Omental fat pad (tissue), 4 donors: ENCODE measurements around the gene CLSTN2. TPM values are rescaled to one million over a fixed set of nuclear protein-coding genes. Genes with fewer than 3 reads are reported as not detected.

Experiments
- ATAC-seq: fragments of 150-250 bp; one replicate; pipeline ENCODE4 v1.9.1; 2016; ENCODE audit warnings: mild to moderate bottlenecking, moderate library complexity; ENCODE audit not compliant: low FRiP score
- DNase-seq: peaks from one replicate; pipeline ENCODE4 v3.0.0-alpha.2; 2019; ENCODE audit warnings: low spot score
- CTCF ChIP-seq, 3 donors: fragments of 450-650 bp; IDR thresholded peaks; one replicate each; pipeline ENCODE4 v1.5.1; 2016 to 2017; ENCODE audit warnings: antibody characterized with exemption in 3 of 3, mild to moderate bottlenecking in 3 of 3, moderate library complexity in 2 of 3
- total RNA-seq, 4 donors: library from RNA; depleted of rRNA; stranded (reverse); fragments of >200 nt; gene quantifications; one replicate each; pipeline ENCODE4 v1.1.0, GENCODE V29; 2016

The CLSTN2 gene
- total RNA-seq, 4 donors from 2014 or later, result 20.0 to 40.5 (median 37.8) TPM

- DNase-seq (no peak), ATAC-seq (no peak)
- no peak for TF ChIP-seq CTCF (IDR thresholded peaks at IDR 0.05)
Measured at GRCh38 chr3:140164156-140164555, 229.2 kb downstream of the CLSTN2 start.

DNA sequence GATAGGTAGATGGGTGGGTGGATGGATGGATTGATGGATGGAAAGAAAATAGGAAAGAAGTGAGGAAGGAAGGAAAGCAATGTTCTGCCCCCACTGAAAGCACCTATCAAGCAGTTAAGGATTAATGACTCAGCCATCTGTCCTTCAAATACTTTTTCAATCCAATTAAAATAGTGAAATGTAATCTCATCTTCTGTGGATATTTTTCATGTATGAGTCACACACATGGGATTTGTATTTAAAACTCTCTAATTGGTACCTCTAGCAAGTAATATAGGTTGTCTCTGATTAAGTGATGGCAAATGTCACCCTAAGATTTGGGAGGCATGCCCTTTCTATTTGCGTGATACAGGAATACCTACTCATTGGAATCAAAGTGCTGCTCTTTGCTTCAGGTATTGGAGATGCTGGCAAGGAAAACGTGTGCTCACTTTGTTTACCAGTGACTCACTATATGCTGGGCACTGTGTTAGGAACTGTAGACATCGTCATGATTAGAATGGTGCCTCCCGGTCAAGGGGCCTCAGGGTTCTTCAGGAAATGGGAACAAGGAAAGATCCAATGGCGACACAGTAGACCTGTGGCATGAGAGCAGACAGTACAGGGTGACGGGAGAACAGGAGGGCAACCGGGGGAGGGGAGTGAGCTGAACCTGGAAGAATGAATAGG, 230.1 kb downstream of the CLSTN2 start:
- no peak for TF ChIP-seq CTCF (IDR thresholded peaks at IDR 0.05)
- DNase-seq (no peak), ATAC-seq (no peak)

DNA sequence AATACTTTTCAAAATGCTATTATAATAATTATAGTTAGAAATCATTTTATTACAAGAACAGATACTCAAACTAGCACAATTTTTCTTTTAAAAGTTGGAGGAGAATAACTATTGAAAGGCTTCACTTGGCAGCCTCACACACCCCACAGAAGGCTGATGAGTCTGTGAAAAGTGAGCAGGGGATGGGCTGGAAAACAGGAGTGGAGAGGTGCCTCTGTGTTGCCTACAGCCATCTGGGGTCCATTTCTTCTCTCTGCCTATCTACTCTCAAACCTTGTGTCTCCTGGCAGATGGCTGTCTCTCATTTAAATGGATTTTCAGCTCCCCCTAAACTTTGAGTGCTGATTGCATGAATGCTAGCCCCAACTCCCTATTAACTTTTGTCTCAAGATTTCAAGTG, 230.8 kb downstream of the CLSTN2 start:
- ATAC-seq, result no peak
- TF ChIP-seq CTCF (IDR thresholded peaks at IDR 0.05), result no peak
- DNase-seq, result no peak

- DNase-seq, result no peak
- no peak for ATAC-seq
- no peak for TF ChIP-seq CTCF (IDR thresholded peaks at IDR 0.05)
Measured at GRCh38 chr3:140166861-140167599, 232.0 kb downstream of the CLSTN2 start.

DNA sequence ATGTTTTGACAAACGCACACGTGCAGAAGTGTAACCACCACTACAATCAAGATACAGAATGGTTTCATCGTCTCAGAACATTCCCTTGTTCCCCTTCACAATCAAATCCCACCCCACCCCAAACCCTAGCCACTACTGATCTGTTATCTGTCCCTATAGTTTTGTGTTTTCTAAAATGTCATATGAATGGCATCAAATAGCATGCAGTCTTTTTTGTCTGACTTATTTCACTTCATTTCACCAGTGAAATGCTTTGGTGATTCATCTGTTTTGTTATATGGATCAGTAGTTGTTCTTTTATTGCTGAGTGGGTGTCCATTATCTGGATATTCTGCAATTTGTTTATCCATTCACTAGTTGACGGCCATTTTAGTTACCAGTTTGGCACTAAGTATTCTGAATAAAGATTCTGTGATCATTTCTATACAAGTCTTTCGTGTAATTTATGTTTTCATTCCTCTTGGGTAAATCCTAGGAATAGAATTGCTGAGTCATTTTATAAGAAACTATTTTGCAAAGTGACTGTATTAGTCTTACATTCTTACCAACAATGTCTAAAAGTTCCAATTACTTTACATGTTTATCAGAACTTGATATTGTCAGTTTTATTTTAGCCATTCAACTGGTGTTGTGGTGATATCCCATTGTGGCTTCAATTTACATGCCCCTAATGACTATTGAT, 232.8 kb downstream of the CLSTN2 start:
- ATAC-seq, result no peak
- DNase-seq, result no peak
- TF ChIP-seq CTCF (IDR thresholded peaks at IDR 0.05), result no peak

GRCh38 chr3:140170612-140171011, 235.6 kb downstream of the CLSTN2 start:
- DNase-seq, result no peak
- ATAC-seq, result no peak
- TF ChIP-seq CTCF (IDR thresholded peaks at IDR 0.05), result no peak
